D721Med (cell line): Measurements from ENCODE around the gene BORCS5.
"Not testable (repeated sequence)": the region's sequence is repeated elsewhere in the genome, so short reads cannot be mapped to it uniquely, and the experiment has no call there.

Source experiments
- DNase-seq: peaks from one replicate; pipeline ENCODE4 v3.0.0; 2011; ENCODE audit warnings: low spot score; ENCODE audit not compliant: insufficient read length
- FAIRE-seq: peaks from 2 replicates; lab custom pipeline; 2011; peaks lifted over from hg19 to GRCh38; lab: Jason Lieb, UNC
- TF ChIP-seq, protein P1 (sequence below): IDR thresholded peaks from 2 replicates; pipeline ENCODE4 v1.5.1; 2012; ENCODE audit warnings: mild to moderate bottlenecking, control low read depth; ENCODE audit not compliant: insufficient read depth; ENCODE audit errors: missing control alignments

The BORCS5 gene

DNA sequence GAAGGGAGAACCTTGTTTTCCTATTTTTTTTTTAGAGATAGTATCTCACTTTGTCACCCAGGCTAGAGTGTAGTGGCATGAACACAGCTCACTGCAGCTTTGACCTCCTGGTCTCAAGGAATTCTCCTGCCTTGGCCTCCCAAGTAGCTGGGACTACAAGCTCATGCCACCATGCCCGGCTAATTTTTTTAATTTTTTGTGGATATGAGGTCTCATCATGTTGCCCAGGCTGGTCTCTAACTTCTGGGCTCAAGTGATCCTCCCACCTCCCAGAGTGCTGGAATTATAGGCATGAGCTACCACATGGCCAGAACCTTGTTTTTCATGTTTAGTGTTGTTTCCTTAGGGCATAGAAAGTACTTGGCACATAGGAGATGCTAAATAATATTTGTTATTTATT, 20.4 kb upstream of the BORCS5 start:
- FAIRE-seq (no peak), DNase-seq (no peak)
- TF ChIP-seq, protein P1, sequence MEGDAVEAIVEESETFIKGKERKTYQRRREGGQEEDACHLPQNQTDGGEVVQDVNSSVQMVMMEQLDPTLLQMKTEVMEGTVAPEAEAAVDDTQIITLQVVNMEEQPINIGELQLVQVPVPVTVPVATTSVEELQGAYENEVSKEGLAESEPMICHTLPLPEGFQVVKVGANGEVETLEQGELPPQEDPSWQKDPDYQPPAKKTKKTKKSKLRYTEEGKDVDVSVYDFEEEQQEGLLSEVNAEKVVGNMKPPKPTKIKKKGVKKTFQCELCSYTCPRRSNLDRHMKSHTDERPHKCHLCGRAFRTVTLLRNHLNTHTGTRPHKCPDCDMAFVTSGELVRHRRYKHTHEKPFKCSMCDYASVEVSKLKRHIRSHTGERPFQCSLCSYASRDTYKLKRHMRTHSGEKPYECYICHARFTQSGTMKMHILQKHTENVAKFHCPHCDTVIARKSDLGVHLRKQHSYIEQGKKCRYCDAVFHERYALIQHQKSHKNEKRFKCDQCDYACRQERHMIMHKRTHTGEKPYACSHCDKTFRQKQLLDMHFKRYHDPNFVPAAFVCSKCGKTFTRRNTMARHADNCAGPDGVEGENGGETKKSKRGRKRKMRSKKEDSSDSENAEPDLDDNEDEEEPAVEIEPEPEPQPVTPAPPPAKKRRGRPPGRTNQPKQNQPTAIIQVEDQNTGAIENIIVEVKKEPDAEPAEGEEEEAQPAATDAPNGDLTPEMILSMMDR = no peak

DNA sequence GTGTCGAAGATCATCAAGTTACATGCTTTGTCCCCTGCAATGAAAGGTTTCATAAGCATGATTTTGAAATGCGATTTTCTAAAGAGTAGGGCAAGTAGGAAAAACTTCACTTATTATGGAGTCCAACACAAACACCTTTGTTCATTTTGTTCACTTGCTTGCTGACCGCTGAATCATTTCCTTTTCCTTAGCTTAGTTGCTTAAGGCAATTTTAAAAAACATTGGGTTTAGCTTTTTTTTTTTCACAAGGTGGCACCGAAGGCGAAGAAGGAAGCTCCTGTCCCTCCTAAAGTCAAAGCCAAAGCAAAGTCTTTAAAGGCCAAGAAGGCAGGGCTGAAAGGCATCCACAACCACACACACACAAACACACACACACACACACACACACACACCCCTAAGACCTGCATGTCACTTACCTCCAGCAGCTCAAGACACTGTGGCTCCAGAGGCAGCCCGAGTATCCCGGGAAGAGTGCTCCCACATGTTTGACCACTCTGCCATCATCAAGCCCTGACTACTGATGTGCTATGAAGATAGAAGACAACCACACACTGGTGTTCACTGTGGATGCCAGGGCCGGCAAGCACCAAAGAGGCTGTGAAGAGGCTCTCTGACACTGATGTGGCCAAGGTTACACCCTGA, 18.2 kb upstream of the BORCS5 start:
- no peak for DNase-seq
- no peak for FAIRE-seq
- TF ChIP-seq, protein P1 = no peak

DNA sequence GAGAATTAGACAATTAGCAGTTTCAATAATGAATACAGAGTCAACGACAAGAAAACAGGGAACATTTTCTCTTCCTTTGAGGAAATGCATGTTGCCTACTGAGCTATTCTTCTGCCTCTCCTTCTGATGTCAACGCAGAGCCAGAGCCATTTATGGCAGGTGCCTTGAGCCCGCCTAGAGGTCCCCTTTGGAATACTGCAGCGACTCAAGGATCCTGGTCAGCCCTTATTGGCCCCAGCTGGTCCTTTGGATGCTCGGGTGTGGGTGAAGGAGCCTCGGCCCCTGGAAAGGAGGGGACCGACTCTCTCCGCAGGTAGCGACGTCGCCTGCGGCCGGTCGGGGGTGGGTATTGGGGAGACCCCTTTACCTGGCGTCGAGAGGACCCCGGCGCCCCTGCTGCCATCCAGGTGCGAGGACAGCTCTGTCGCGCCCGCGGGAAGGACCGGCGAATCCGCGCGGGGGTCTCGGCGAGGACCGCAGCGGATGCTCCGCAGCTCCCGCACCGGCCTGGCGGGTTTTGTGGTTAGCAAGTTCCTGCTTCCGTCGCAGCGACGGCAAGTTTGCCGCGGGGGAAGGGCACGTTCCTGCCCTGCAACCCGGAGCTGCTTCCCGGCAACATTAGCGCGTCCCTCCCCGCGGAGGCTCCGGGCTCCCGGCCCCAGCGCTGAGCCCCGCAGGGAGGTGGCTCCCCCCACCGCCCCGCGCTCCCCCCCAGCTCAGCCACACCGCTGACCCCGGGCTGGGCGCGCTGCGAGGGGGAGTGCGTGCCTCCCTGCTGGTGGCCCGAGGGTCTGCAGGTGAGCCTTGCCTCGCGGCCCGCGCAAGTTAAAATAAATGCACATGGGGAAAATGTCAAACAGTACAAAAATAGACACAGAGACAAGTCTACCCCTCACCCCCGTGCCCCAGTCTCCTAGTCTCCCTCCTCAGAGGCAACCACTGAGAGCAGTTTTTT, 6.9 kb upstream of the BORCS5 start, which contains the start of gene MANSC1:
MANSC1 (minus strand) TSS at position 532 of the 955 bp plus-strand sequence. CDS start 6,928 bp downstream, outside the sequence.
- TF ChIP-seq, protein P1 = no peak
- FAIRE-seq = no peak

DNA sequence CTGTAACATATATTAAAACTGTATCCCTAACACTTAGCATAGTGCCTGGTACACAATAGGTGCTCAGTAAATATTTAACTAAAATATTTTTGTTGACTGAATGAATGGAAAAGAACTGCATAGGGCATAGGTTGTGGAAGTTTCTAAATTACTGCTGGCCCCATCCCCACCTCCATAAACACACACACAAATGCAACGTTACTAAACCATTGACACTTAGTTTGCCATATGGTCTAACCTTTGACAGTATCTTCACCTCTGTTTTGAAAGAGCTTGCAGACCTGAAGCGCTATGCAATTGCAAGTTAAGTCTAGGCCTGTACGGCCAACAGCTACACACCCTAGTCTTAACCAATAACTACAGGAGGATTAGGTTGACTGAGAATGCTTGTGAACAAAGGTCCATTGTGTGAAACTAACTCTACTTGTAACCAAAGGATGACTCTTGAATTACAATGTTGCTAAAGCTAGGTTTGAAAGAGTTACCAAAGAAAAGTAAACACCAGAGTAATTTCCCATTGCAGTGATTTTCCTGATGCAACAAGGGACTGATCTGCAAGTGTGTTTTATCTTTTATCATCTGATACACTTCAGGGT, 5.9 kb upstream of the BORCS5 start:
- TF ChIP-seq, protein P1 = no peak
- FAIRE-seq (no peak), DNase-seq (no peak)

More for the DNA sequence above, 6.9 kb upstream of the BORCS5 start, which contains the start of gene MANSC1:
- DNase-seq = no peak

DNA sequence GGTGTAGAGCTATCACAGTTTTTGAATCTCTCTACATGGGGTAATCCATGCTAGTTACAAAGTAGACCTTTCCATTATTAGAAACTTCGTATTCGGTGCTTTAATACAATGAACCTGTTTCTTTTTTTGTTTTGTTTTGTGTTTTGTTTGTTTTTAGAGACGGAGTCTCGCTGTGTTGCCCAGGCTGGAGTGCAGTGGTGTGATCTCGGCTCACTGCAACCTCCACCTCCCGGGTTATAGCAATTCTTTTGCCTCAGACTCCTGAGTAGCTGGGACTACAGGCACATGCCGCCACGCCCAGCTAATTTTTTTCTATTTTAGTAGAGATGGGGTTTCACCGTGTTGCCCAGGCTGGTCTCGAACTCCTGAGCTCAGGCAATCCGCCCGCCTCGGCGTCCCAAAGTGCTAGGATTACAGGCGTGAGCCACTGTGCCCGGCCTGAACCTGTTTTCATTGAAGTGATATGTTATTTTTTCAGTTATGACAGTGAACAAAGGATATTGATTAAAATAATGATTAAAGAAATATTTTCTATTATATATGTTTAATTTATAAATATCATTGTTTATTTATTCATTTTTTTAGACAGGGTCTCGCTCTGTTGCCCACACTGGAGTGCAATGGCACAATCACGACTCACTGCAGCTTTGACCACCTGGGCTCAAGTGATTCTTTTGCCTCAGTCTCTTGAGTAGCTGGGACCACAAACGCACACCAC, 5.3 kb upstream of the BORCS5 start:
- not testable (repeated sequence) for DNase-seq, FAIRE-seq

DNA sequence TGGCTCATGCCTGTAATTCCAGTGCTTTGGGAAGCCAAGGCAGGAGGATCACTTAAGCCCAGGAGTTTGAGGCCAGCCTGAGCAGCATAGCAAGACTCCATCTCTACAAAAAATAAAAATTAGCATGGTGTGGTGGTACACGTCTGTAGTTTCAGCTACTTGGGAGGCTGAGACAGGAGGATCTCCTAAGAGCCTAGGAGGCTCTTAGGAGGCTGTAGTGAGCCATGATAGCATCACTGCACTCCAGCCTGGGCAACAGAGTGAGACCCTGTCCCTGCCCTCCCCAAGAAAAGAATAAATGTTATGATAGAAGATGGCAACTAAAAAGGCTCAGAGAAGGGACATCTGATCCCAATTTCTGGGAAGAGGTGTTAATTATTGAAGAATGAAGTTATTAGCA, 3.6 kb upstream of the BORCS5 start:
- DNase-seq (no peak), FAIRE-seq (no peak)
- TF ChIP-seq, protein P1 = no peak

DNA sequence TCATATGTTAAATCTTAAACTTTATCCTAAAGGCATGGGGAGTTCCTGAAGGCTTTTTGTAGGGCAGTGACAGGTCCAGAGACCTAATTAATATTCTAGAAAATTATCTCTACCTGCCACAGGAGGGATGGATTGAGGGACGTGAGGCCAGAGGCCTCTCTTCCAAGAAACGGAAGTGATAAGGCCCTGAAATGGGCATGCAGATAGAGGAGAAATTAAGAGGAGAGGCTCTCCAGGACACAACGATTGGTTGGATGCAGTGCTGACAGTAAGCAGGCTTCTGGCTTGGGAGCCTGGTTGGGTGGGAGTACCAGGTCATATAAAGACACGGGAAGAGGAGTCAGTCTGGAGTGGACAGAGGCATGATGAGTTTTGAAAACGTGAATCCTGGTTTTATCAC, 3.1 kb upstream of the BORCS5 start:
- TF ChIP-seq, protein P1 = no peak
- DNase-seq = no peak
- no peak for FAIRE-seq
